Limb (tissue), 2 donors: Measurements from ENCODE around the gene EEF1G.
"Not testable (repeated sequence)": the region's sequence is repeated elsewhere in the genome, so short reads cannot be mapped to it uniquely, and the experiment has no call there.

Source experiments
- DNase-seq, 2 donors: peaks; one replicate each; pipeline ENCODE4 v3.0.0-alpha.2; 2016; ENCODE audit errors: extremely low spot score in 2 of 2

EEF1G gene

GRCh38 chr11:62556108-62556874 is 17.4 kb downstream of the EEF1G start:
- peak; percentile 76 to 78 for DNase-seq

GRCh38 chr11:62555464-62556107 is 18.1 kb downstream of the EEF1G start:
- peak in 1 of 2 donors; percentile 58 for DNase-seq

GRCh38 chr11:62554387-62555167 is 19.1 kb downstream of the EEF1G start:
- peak; percentile 53 to 58 for DNase-seq

DNA sequence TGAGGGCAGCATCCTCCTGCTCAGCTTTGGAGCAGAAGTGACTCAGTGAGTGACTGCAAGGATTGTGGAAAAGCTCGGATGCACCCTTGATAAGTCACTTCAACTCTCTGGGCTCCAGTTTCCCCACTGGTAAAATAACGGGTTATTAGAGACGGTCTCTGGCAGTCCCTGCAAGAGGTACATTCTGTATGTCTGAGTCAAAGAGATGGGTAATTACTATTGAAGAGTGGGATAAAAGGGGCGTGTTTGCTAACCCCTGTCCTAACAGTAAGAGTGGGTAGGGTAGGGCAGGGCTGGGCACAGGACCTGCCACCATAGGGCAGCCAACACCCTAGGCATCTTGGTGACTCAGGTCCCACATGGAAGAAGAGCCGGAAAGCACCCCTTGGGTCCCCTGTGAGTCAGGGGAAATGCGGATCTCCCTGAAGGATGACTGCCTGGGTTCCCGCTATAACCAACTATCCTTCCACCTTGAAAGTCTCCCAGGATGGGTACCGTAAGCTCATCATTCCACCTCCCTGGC is 19.8 kb downstream of the EEF1G start:
- no peak for DNase-seq

DNA sequence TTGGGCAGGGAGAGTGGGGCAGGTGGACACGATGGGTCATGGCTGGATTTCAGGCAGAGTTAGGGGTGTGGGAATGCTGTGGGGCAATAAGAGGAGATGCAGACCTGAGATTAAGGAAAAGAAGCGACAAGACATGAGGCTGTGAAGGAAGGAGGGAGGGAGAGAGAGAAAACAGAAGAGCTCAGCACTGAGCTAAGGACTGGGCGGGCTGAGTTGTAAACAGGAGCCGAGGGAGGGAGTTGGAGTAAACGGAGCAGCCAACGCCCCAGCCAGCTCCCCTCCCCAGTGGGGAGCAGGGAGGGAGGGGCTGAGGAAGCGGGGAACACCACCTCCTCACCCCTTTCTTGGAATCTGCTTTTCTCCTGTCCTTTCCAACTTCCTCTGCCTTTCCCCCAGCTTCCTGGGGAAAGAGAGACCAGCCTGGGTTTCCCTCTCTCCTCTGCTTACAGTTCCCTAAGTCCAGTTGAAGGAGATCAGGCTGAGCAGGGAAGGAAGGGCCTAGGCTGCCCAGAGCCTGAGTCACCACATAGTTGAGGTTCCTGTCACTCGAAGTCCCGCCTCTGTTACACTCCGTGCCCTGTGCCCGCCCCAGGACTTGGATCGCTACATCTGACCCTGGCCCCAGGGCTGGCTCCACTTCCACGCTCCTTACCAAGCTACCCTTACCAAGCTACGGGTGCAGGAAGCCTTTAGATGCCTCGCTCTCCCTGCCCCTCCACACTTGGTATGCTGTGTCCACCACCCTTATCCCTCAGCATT is 20.4 kb downstream of the EEF1G start:
- DNase-seq, result peak; percentile 81 to 91

DNA sequence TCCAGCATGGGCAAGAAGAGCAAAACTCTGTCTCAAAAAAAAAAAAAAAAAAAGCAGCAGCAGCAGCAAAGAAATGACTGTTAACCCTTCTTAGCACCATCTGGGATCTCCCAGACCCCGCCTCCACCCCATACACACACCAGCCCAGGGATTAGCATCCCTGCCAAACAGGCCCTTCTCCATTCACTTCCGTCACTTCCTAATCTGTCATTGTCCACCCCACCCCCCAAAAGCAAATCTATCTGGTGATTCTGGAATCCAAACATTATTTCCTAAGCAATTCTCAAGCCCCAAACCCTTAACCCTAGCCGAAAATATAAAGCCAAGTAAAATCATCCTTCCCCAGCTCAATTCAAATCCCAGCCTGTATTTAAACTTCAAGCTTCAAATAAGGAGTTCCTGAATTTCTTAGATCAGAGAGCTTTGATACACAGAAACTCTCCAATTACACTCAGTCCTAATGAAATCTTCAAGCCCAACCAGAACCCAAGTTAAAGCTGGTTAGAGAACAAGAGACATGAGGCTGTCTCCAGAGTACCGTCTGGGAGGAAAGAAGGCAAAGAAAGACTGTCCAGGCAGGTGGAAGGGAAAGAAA is 21.1 kb downstream of the EEF1G start:
- DNase-seq, result peak in 1 of 2 donors; percentile 52

DNA sequence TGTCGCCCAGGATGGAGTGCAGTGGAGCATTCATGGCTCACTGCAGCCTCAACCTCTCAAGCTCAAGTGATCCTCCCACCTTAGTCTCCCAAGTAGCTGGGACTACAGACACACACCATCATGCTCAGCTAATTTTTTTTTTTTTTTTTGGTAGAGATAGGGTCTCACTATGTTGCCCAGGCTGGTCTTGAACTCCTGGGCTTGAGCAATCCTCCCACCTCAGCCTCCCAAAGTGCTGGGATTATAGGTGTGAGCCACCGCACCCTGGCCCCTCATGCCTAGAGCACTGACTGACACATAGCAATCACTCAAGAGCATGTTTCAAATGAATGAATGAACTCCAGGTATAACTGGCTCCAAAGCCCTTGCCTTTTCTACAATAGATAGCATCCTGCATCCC is 23.2 kb downstream of the EEF1G start:
- DNase-seq, result not testable (repeated sequence)

- no peak for DNase-seq
Observed at GRCh38 chr11:62548545-62549335, 25.0 kb downstream of the EEF1G start.

GRCh38 chr11:62547691-62548281 is 25.9 kb downstream of the EEF1G start:
- DNase-seq, result no peak

DNA sequence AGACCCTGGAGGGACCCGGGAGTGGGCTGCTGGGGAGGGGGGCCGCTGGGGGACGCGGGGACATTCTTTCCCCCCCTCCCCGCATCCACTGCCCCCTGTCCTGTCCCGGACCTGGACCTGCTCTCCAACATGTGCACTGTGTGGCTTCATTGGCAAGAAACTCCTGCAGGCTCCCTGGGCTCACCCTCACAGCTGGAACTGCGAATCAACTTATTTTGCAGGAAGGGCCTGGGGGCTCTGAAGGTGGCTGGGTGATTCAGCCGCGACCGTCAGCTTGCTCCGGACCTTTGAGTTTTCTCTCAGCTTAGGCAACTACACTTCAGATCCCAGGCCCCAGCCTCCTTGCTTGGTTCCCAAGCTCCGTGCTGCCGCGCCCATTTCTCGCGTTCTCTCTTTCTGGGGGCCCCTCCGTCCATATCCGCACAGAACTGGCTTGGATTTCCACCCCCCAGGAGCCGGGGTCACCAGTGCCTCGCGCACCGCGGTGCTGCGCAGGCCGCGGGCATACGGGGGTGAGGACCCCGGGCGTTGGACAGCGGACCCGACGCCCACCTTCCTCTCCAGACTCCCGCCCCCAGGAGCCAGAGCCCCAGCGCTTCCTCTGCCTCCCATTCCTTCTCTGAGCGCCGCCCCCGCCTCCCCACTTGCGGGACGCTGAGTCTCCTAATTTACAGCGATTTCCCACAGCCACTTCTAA is 26.6 kb downstream of the EEF1G start:
- DNase-seq, result no peak

DNA sequence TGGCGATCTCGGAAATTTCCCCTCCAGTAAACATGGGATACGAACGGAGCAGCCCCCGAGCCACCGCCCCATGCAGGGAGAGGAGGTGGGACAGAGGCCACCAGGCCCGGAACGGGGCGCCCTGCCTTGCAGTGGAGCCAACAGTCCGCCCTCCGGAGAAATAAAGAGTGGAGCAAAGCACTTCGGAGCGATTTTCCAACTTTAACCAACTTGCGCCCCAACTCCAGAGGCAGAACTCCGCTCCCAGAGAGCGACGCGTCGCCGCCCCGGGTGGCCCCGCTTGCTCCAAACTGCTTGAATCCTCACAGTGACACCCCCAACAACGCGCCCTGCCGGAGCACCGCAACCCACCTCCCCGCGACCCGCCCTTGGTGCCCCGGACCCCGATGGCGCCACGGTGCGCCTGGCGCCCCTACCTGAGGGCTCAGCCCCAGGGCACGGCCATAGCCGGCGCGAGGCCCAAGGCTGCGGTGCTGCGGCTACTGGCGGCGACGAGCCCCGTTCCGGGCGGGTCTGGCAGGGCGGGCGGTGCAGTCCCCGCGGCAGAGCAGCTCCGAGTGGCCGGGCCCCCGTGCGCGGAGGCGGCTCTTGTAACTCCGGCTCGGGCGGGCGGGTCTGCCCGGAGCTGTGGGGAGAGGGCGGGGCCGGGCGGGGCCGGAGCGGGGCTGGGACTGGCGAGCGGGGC is 27.3 kb downstream of the EEF1G start, which contains the start of gene AHNAK:
Gene AHNAK, minus strand, starts transcription at position 563 of the 685 bp plus-strand sequence. CDS start 10,708 bp downstream, outside the sequence.
- DNase-seq, result peak; percentile 68 to 88

DNA sequence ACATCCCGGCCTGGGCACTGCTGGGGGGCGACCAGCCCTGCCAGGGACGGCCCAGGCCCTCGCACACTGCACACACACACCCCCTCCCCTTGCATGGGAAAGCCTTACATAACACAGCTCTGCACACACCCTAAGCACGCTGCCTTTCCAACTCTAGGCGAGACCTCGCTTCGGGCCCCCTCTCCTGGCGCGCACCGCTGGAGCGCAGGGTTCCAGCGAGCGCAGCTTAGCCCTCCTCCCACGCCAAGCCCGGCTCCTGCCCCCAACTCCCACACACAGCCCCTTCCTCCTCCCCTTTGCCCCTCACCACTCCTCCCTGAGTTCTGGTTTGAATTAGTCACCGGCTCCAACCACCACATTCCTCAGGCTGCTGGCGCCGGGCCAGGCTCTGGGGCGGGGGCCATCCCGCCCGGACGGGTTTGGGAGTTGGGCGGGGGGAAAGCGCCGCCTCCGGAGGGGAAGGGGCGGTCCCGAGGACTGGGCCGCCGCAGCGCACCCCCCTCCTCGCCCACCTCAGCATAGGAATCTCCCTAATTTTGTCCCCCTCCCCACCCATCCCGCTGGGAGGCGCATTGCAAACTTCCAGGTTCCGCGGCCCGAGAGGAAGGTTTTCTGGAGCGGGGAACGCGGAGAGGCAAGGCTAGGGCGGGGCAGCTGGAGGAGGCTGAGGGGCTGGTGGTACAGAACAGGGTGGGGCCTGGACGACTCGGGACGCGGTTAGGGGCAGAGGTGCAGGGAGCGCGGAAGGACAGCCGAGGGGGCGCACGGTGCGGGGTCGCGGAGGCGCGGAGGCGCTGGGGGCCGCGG is 28.1 kb downstream of the EEF1G start:
- DNase-seq, result peak; percentile 95 to 98

DNA sequence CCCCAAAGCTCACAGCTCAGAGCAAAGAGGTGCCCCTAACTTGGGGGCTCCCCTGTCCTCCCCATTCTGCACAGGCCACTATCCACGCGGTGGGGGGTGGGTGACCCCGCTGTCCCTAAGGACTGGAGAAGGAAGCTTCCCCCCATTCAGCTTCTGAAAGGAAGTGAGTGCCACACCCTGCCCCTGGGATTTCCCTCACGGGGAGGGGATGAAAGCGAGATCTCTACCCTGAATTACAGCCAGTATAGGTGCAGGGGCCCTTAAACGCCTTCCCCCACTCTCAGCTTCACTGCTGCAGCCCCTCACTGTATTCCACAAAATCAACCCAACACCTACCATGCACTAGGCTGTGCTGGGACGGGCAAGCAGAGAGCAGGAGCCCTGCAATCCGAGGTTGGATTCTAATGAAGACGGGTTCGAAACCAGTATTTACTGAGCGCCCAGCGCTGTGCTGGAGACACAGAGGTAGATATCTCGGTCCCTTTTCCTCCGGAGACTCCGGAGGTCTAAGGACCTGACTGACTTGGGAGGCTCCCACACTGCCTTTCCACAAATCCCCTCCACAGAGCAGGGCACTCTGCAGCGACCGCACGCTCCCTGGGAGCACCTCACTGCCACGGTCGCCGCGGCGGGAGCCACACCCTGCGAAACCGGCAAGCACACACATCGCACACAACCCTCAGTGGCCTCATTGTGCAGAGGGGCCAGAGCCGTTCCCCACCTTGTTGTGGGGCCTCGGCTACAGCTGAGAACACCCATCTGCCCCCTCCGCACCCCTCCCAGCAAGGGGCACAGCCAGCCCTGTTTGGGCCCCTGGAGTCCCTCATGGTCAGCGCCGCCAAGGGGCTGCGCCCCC is 28.9 kb downstream of the EEF1G start:
- no peak for DNase-seq

DNA sequence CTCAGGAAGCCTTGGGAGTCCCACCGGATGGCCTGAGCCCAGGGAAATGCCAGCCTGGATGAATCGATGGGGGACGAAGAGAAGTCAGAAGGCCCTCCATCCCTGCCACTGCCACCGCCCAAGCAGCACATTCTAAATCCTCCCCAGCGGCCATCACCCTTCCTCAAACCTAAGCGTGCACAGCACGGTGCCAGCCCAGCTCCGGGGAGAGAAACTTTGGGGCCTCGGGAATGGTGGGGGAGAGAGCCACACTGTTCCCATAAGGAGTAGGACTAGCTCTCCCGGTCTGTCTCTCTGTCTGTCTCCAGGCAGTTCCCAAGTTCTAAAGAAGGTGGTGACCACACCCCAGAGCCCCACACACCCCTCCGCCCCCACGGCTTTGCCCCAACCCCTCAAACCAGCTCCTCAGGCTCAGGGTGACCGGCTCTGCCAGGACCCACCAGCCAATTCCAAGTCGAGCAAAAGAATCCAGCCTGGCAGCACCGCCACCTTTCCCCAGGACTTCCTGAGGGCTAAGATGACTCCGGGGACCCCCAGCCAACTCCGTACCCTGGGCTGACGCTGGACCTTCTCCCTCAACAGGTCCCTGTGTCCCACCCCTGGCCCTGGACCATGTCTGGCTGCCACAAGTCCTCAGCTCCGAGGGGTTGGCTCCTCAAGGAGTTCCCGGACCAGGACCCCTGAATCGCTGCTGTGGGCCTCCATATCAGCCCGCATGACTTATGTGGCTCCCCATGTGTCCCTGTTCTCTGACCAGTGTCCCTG is 29.8 kb downstream of the EEF1G start:
- DNase-seq, result peak in 1 of 2 donors; percentile 43

DNA sequence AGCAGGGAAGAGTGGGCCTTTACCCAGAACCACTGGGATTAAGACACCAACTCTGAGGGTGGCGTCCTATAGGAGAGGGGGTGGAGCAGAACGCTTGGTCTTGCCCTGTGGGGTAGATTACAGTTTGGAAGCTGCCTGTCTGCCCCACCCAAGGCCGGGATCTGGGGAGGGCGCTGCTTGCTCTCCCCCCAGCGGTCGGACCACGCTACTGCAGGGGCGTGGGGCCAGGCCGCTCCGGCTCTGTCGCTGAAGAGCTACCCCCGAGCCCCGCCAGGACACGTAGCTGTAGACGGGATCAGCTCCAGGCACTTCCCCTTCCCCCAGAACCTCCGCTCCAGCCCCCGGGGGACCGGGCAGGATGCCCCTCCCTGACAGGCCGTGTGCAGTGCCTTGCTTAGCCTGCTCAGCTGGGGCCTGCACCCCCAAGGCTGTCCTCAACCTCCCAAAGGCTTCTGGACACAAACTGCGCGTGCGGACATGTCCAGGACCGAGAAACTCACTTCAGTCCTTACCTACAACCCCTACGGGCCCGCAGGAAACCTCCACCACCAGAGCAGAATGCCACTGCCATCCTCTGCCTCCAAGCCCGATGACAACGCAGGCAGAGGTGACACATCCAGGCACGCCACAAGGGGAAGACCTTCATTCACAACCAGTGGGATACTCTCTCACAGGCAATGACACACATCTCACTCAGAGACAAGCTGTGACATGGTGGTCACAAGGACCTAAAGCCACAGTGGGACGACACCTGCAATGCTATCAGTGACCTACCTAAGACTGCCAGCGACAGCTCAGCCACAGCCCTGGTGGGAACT is 30.7 kb downstream of the EEF1G start:
- peak; percentile 79 to 88 for DNase-seq
